ENCODE measurements around the gene TYW5. TPM values are rescaled to one million over a fixed set of nuclear protein-coding genes. Genes with fewer than 3 reads are reported as not detected.

The TYW5 gene
- total and polyA plus RNA-seq, 2 of the 13 experiments (the other 11 are each of a cell fraction or from before 2014, with no cell fraction given) = 8.3 to 14.6 TPM

DNA sequence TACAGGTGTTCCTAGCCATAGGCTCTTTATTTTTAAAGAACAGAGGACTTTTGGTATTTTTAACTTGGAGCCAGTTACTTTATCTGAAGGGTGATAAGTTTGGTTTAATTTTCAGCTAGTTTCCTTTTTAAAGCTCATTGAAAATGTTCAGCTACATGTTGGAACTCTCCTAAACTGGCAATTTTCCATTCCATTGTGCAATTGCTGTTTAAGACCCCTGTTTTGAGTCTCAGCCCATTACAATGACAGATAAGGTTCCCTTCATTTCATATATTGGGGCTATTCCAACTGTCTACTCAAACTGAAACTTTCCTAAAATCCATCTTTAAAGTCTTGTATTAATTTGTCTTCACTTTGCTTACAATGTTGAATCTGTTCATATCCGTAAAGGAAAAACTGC is 11.7 kb upstream of the TYW5 start:
- Histone ChIP-seq H3K4me3 (replicated peaks in 1 of 3; ENCODE audit: insufficient read depth in 1 of 3, low read depth in 2 of 3, low read length in 3 of 3) (no peak overlapping the region), H3K36me3 (replicated peaks in 1 of 2; ENCODE audit: control insufficient read depth in 1 of 2, insufficient read depth in 2 of 2, low read length in 2 of 2) (peaks cover 7 to 30% of the 10 kb centered on the region in 2 experiments; a peak in 4 of 5 replicates), H2AFZ (ENCODE audit: low read length) (no peak overlapping the region), H3K9me3 (ENCODE audit: low read length) (no peaks in the 10 kb centered on the region), H3K9ac (ENCODE audit: insufficient read depth, low read depth, low read length) (no peak overlapping the region), H3K27ac (ENCODE audit: extremely low read length, insufficient read depth, low read length) (no peak overlapping the region), H4K20me1 (ENCODE audit: insufficient read depth, low read length) (0 out of 2 replicates have a peak, but pooled peaks cover 2% of the 10 kb centered on the region), H3K4me1 (ENCODE audit: insufficient read depth, low read length) (peaks cover 3% of the 10 kb centered on the region; the same call in 1 of the 2 replicates), H3K79me2 (ENCODE audit: insufficient read depth, low read length) (no peaks in the 10 kb centered on the region), H3K27me3 (ENCODE audit: control insufficient read depth in 1 of 2, insufficient read depth in 2 of 2, low read length in 2 of 2) (no peaks in the 10 kb centered on the region), H3K4me2 (ENCODE audit: low read depth, low read length) (no peak overlapping the region)
- in situ Hi-C loops (cut with HindIII; ENCODE audit: extremely low pct_ligation_motif_present, low pct_unique_long_range_greater_than_20kb) = loop anchor here (25.0 kb wide), 1 partner anchor 845 kb away; the partner anchor contains the start of gene BZW1
- intact Hi-C loops (cut with micrococcal nuclease; ENCODE audit: unreplicated experiment) = no loop called here
- no peak for FAIRE-seq
- WGBS (ENCODE audit: low lambda C conversion rate) = 95% methylated on average over 1 of the region's 1 CpG
- ATAC-seq = no peak
- ChIA-PET POLR2A (no interaction called here), CTCF (ENCODE audit: low intra/inter-chr PET ratio, low total read pairs) (no interaction called here)
- DNase-seq (ENCODE audit: low spot score) = no peak
- TF ChIP-seq SP4 (CRISPR knock-in tag; IDR thresholded peaks at IDR 0.05) (no peak), TCF12 (IDR thresholded peaks at IDR 0.05) (no peak), TCF12 (CRISPR knock-in tag; IDR thresholded peaks at IDR 0.05) (no peak), NFE2 (CRISPR knock-in tag; IDR thresholded peaks at IDR 0.05) (no peak), CSRNP1 (CRISPR knock-in tag; IDR thresholded peaks at IDR 0.05) (no peak), IKZF4 (CRISPR knock-in tag; IDR thresholded peaks at IDR 0.05; ENCODE audit: borderline replicate concordance, low read depth, not compliant biosample characterization) (no peak), ATAD3A (CRISPR knock-in tag; IDR thresholded peaks at IDR 0.05) (no peak), HNRNPH1 (optimal IDR thresholded peaks at IDR 0.05; ENCODE audit: low read depth, low read length) (no peak), FOXP4 (CRISPR knock-in tag; IDR thresholded peaks at IDR 0.05) (no peak), RBM39 (IDR thresholded peaks at IDR 0.05; ENCODE audit: low read depth, low read length, poor library complexity, severe bottlenecking) (no peak), SKI (IDR thresholded peaks at IDR 0.05; ENCODE audit: partially characterized antibody) (no peak), ISL2 (CRISPR knock-in tag; IDR thresholded peaks at IDR 0.05) (no peak)
- BruUV-seq (replicated peaks) = no TSS peak
